ENCODE measurements around the gene C1QTNF5. TPM values are rescaled to one million over a fixed set of nuclear protein-coding genes. Genes with fewer than 3 reads are reported as not detected.
"Not testable (repeated sequence)": the region's sequence is repeated elsewhere in the genome, so short reads cannot be mapped to it uniquely, and the experiment has no call there.

C1QTNF5 gene
- total RNA-seq (2014; rRNA removed; shearing (Covaris generic)) (23.4 and 27.9 TPM in 2 replicates), polyA plus RNA-seq (2016; fragmentation: Nextera tagmentation; extraction: Ambion mirVana) (4.5 and 6.2 TPM in 2 replicates)

GRCh38 chr11:119340335-119341221 is at the start of gene C1QTNF5:
TSS of gene C1QTNF5 (minus strand) at chr11:119340883. CDS start at chr11:119340397, 486 bp downstream.
- no peak for TF ChIP-seq EZH2phosphoT487 (IDR thresholded peaks at IDR 0.05; ENCODE audit: insufficient read depth, low read depth)
- Histone ChIP-seq H3K4me2 (ENCODE audit: unreplicated experiment) (peak within 1 kb of the TSS; percentile 82), H3K36me3 (ENCODE audit: low read depth) (no peaks in the 10 kb centered on the region), H3K4me3 (peak within 1 kb of the TSS; percentile 75), H2AFZ (peak within 1 kb of the TSS; percentile 89), H3K9me3 (ENCODE audit: low read depth) (no peaks in the 10 kb centered on the region), H3K27ac (no peak within 1 kb of the TSS), H3F3A (ENCODE audit: insufficient read depth) (peaks cover 9% of the 10 kb centered on the region; the same call in 1 of the 2 replicates), H4K20me1 (ENCODE audit: insufficient read depth) (no peaks in the 10 kb centered on the region), H3K9ac (peak within 1 kb of the TSS; percentile 75), H3K79me2 (ENCODE audit: insufficient read depth) (peaks cover 16% of the 10 kb centered on the region), H3K4me1 (ENCODE audit: insufficient read depth) (peaks cover 21% of the 10 kb centered on the region; the same call in 1 of the 2 replicates), H3K27me3 (replicated peaks; ENCODE audit: insufficient read depth) (no peaks in the 10 kb centered on the region), H3K9me2 (ENCODE audit: insufficient read depth) (no peaks in the 10 kb centered on the region)
- 6% methylated on average over 19 to 47 of the region's 53 CpGs for WGBS, 2 experiments (ENCODE audit: low coverage in 1 of 2, low lambda C conversion rate in 2 of 2, missing lambda C conversion rate in 2 of 2)
- in situ Hi-C loops (cut with MboI), result no loop called here
- peak; percentile 72 for DNase-seq

- H3K27ac ChIP-seq, result no peak overlapping the region
- no peaks in the 10 kb centered on the region for H3K79me2 ChIP-seq (ENCODE audit: insufficient read depth)
- no peak overlapping the region for H3K4me2 ChIP-seq (ENCODE audit: unreplicated experiment)
- no peaks in the 10 kb centered on the region for H4K20me1 ChIP-seq (ENCODE audit: insufficient read depth)
- peaks cover 4% of the 10 kb centered on the region; the same call in 1 of the 2 replicates for H3K27me3 ChIP-seq (replicated peaks; ENCODE audit: insufficient read depth)
- in situ Hi-C loops (cut with MboI), result no loop called here
- no peak overlapping the region for H3K4me3 ChIP-seq
- H3K9me3 ChIP-seq (ENCODE audit: low read depth), result no peaks in the 10 kb centered on the region
- H3F3A ChIP-seq (ENCODE audit: insufficient read depth), result no peaks in the 10 kb centered on the region
- 74% methylated on average over 5 of the region's 5 CpGs for WGBS, 2 experiments (ENCODE audit: low coverage in 1 of 2, low lambda C conversion rate in 2 of 2, missing lambda C conversion rate in 2 of 2)
- no peak overlapping the region for H2AFZ ChIP-seq
- TF ChIP-seq EZH2 (IDR thresholded peaks at IDR 0.05; ENCODE audit: insufficient read depth, poor library complexity, severe bottlenecking), result no peak
- TF ChIP-seq EZH2phosphoT487 (IDR thresholded peaks at IDR 0.05; ENCODE audit: insufficient read depth, low read depth), result no peak
- H3K9me2 ChIP-seq (ENCODE audit: insufficient read depth), result no peaks in the 10 kb centered on the region
- H3K36me3 ChIP-seq (ENCODE audit: low read depth), result no peaks in the 10 kb centered on the region
- DNase-seq, result peak; percentile 22
- no peak overlapping the region for H3K9ac ChIP-seq
- no peaks in the 10 kb centered on the region for H3K4me1 ChIP-seq (ENCODE audit: insufficient read depth)
Observed at GRCh38 chr11:119389611-119390254, 49.0 kb upstream of the C1QTNF5 start.

- TF ChIP-seq EZH2phosphoT487 (IDR thresholded peaks at IDR 0.05; ENCODE audit: insufficient read depth, low read depth) (no peak), EZH2 (IDR thresholded peaks at IDR 0.05; ENCODE audit: insufficient read depth, poor library complexity, severe bottlenecking) (no peak)
- in situ Hi-C loops (cut with MboI), result no loop called here
- no peaks in the 10 kb centered on the region for H3K79me2 ChIP-seq (ENCODE audit: insufficient read depth)
- H3F3A ChIP-seq (ENCODE audit: insufficient read depth), result no peaks in the 10 kb centered on the region
- H3K9me2 ChIP-seq (ENCODE audit: insufficient read depth), result no peaks in the 10 kb centered on the region
- DNase-seq, result no peak
- H3K4me3 ChIP-seq, result no peak overlapping the region
- H3K4me2 ChIP-seq (ENCODE audit: unreplicated experiment), result no peak overlapping the region
- no peak overlapping the region for H3K27ac ChIP-seq
- no peaks in the 10 kb centered on the region for H3K27me3 ChIP-seq (replicated peaks; ENCODE audit: insufficient read depth)
- H4K20me1 ChIP-seq (ENCODE audit: insufficient read depth), result no peaks in the 10 kb centered on the region
- H3K9me3 ChIP-seq (ENCODE audit: low read depth), result no peaks in the 10 kb centered on the region
- WGBS, 2 experiments (ENCODE audit: low coverage in 1 of 2, low lambda C conversion rate in 2 of 2, missing lambda C conversion rate in 2 of 2), result 71 to 78% methylated on average over 7 of the region's 7 CpGs
- H2AFZ ChIP-seq, result no peak overlapping the region
- H3K9ac ChIP-seq, result no peak overlapping the region
- H3K4me1 ChIP-seq (ENCODE audit: insufficient read depth), result no peaks in the 10 kb centered on the region
- no peaks in the 10 kb centered on the region for H3K36me3 ChIP-seq (ENCODE audit: low read depth)
Observed at GRCh38 chr11:119388103-119388502, 47.4 kb upstream of the C1QTNF5 start.

- Histone ChIP-seq H2AFZ (no peak overlapping the region), H4K20me1 (ENCODE audit: insufficient read depth) (no peaks in the 10 kb centered on the region), H3K27ac (no peak overlapping the region), H3K9me2 (ENCODE audit: insufficient read depth) (no peaks in the 10 kb centered on the region), H3F3A (ENCODE audit: insufficient read depth) (no peaks in the 10 kb centered on the region), H3K36me3 (ENCODE audit: low read depth) (no peaks in the 10 kb centered on the region), H3K4me2 (ENCODE audit: unreplicated experiment) (no peak overlapping the region), H3K27me3 (replicated peaks; ENCODE audit: insufficient read depth) (no peaks in the 10 kb centered on the region), H3K9ac (no peak overlapping the region), H3K4me3 (no peak overlapping the region), H3K79me2 (ENCODE audit: insufficient read depth) (no peaks in the 10 kb centered on the region), H3K9me3 (ENCODE audit: low read depth) (no peaks in the 10 kb centered on the region), H3K4me1 (ENCODE audit: insufficient read depth) (peaks cover 5% of the 10 kb centered on the region)
- in situ Hi-C loops (cut with MboI), result no loop called here
- no peak for TF ChIP-seq EZH2phosphoT487 (IDR thresholded peaks at IDR 0.05; ENCODE audit: insufficient read depth, low read depth)
- TF ChIP-seq EZH2 (IDR thresholded peaks at IDR 0.05; ENCODE audit: insufficient read depth, poor library complexity, severe bottlenecking), result no peak
- WGBS, 2 experiments (ENCODE audit: low coverage in 1 of 2, low lambda C conversion rate in 2 of 2, missing lambda C conversion rate in 2 of 2), result 69 to 74% methylated on average over 2 of the region's 2 CpGs
- no peak for DNase-seq
Observed at GRCh38 chr11:119384332-119384731, 43.6 kb upstream of the C1QTNF5 start.

- WGBS, 2 experiments (ENCODE audit: low coverage in 1 of 2, low lambda C conversion rate in 2 of 2, missing lambda C conversion rate in 2 of 2), result 67 to 72% methylated on average over 13 to 14 of the region's 14 CpGs
- H3K9me3 ChIP-seq (ENCODE audit: low read depth); in situ Hi-C loops (cut with MboI); H3F3A ChIP-seq (ENCODE audit: insufficient read depth); H3K79me2 ChIP-seq (ENCODE audit: insufficient read depth); H4K20me1 ChIP-seq (ENCODE audit: insufficient read depth); H3K9me2 ChIP-seq (ENCODE audit: insufficient read depth); H3K36me3 ChIP-seq (ENCODE audit: low read depth); H3K27me3 ChIP-seq (replicated peaks; ENCODE audit: insufficient read depth); DNase-seq; H3K4me1 ChIP-seq (ENCODE audit: insufficient read depth); H3K27ac ChIP-seq: not testable (repeated sequence)
- peak overlapping the region; percentile 55 for H2AFZ ChIP-seq
- peak overlapping the region; percentile 82 for H3K4me2 ChIP-seq (ENCODE audit: unreplicated experiment)
- peak overlapping the region; percentile 67; the same call in 1 of the 2 replicates for H3K4me3 ChIP-seq
- peak overlapping the region; percentile 76 for H3K9ac ChIP-seq
Observed at GRCh38 chr11:119382513-119382912, 41.8 kb upstream of the C1QTNF5 start.

All from GM23248 (cell line).